ENCODE results near the gene GCG. TPM values are rescaled to one million over a fixed set of nuclear protein-coding genes. Genes with fewer than 3 reads are reported as not detected.

The GCG gene
- total RNA-seq, 1 experiment from 2014 or later = not detected

GRCh38 chr2:162153608-162154224 is 1.7 kb upstream of the GCG start:
- Histone ChIP-seq H3K9me3 (ENCODE audit: insufficient read depth, low read depth) (no peaks in the 10 kb centered on the region), H3K4me1 (replicated peaks; ENCODE audit: insufficient read depth) (no peaks in the 10 kb centered on the region), H2AFZ (no peak overlapping the region), H3K4me3 (no peak overlapping the region), H3K9me2 (ENCODE audit: insufficient read depth) (no peaks in the 10 kb centered on the region), H4K20me1 (ENCODE audit: insufficient read depth) (no peaks in the 10 kb centered on the region), H3F3A (ENCODE audit: insufficient read depth, low read depth) (no peaks in the 10 kb centered on the region), H3K36me3 (ENCODE audit: low read depth) (no peaks in the 10 kb centered on the region), H3K27me3 (ENCODE audit: insufficient read depth, low read depth) (no peaks in the 10 kb centered on the region), H3K27ac (no peak overlapping the region), H3K4me2 (no peak overlapping the region), H3K79me2 (ENCODE audit: low read depth) (no peaks in the 10 kb centered on the region)
- no TSS peak for BruUV-seq (replicated peaks)
- peak in 1 of 2 experiments; percentile 40 for DNase-seq
- TF ChIP-seq, protein P1, sequence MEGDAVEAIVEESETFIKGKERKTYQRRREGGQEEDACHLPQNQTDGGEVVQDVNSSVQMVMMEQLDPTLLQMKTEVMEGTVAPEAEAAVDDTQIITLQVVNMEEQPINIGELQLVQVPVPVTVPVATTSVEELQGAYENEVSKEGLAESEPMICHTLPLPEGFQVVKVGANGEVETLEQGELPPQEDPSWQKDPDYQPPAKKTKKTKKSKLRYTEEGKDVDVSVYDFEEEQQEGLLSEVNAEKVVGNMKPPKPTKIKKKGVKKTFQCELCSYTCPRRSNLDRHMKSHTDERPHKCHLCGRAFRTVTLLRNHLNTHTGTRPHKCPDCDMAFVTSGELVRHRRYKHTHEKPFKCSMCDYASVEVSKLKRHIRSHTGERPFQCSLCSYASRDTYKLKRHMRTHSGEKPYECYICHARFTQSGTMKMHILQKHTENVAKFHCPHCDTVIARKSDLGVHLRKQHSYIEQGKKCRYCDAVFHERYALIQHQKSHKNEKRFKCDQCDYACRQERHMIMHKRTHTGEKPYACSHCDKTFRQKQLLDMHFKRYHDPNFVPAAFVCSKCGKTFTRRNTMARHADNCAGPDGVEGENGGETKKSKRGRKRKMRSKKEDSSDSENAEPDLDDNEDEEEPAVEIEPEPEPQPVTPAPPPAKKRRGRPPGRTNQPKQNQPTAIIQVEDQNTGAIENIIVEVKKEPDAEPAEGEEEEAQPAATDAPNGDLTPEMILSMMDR (conservative IDR thresholded peaks at IDR 0.05) = peak; percentile 73
- TF ChIP-seq EZH2 (IDR thresholded peaks at IDR 0.05; ENCODE audit: low read depth) = no peak
- intact Hi-C loops (cut with micrococcal nuclease; ENCODE audit: unreplicated experiment) = loop anchor here (1.0 to 5.0 kb wide), 2 partner anchors 69 to 145 kb away; no protein-coding TSS in a partner anchor
- POLR2A ChIA-PET (ENCODE audit: unreplicated experiment) = no interaction called here
- CTCF ChIA-PET = interaction anchor here (1.6 to 1.7 kb wide), 2 partner anchors 67 to 144 kb away, joined by 4 to 8 read pairs; no protein-coding TSS in a partner anchor

DNA sequence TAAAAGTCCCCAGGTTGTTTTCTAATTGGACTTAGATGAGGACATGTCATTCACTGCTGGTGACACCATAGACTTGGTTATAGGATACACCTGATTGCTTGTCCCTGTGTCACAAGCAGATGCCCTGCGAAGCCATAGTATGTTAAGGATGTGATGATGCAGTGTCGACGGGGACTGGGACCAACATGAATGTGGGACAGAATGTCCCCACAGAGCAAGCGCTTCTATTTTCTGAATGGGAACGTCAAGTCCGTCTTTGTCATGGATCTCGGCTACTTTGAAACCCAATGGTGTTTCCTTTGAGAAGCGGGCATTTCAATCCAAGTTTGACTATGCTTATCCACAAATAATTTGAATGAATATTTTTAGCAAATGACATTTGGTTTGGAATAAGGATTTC is 2.1 kb downstream of the GCG start:
- H3K9me3 ChIP-seq (ENCODE audit: insufficient read depth, low read depth) = no peaks in the 10 kb centered on the region
- H3K4me1 ChIP-seq (replicated peaks; ENCODE audit: insufficient read depth) = no peaks in the 10 kb centered on the region
- intact Hi-C loops (cut with micrococcal nuclease; ENCODE audit: unreplicated experiment) = loop anchor here (5.0 kb wide), 1 partner anchor 72 kb away; no protein-coding TSS in a partner anchor
- no peak for DNase-seq
- no peak overlapping the region for H3K27ac ChIP-seq
- H3K9me2 ChIP-seq (ENCODE audit: insufficient read depth) = no peaks in the 10 kb centered on the region
- TF ChIP-seq, protein P1 (conservative IDR thresholded peaks at IDR 0.05) = no peak
- no peak for TF ChIP-seq EZH2 (IDR thresholded peaks at IDR 0.05; ENCODE audit: low read depth)
- H3K79me2 ChIP-seq (ENCODE audit: low read depth) = no peaks in the 10 kb centered on the region
- no peaks in the 10 kb centered on the region for H3F3A ChIP-seq (ENCODE audit: insufficient read depth, low read depth)
- CTCF ChIA-PET = no interaction called here
- H3K27me3 ChIP-seq (ENCODE audit: insufficient read depth, low read depth) = no peaks in the 10 kb centered on the region
- H2AFZ ChIP-seq = no peak overlapping the region
- POLR2A ChIA-PET (ENCODE audit: unreplicated experiment) = no interaction called here
- no peak overlapping the region for H3K4me3 ChIP-seq
- no TSS peak for BruUV-seq (replicated peaks)
- H4K20me1 ChIP-seq (ENCODE audit: insufficient read depth) = no peaks in the 10 kb centered on the region
- no peak overlapping the region for H3K4me2 ChIP-seq
- H3K36me3 ChIP-seq (ENCODE audit: low read depth) = no peaks in the 10 kb centered on the region

DNA sequence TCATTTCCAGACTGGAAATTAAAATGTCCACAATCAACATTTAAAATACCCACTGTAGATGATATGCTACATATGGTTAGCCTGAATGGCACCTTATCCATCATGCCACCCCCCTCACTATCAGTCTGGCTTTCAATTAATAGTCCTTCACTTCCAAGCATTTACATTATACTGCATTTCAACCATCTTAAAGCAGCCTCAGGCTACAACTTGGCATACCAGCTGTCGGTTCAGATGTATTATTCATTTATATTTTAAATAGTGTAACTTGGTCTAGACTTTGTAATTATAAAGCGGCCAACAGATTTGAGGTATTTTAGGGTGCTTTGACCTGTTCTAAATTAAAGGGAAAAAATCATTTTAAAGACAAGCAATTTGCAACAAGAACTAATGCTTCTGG is 2.6 kb downstream of the GCG start:
- Histone ChIP-seq H3K27me3 (ENCODE audit: insufficient read depth, low read depth) (no peaks in the 10 kb centered on the region), H3F3A (ENCODE audit: insufficient read depth, low read depth) (no peaks in the 10 kb centered on the region), H3K9me3 (ENCODE audit: insufficient read depth, low read depth) (no peaks in the 10 kb centered on the region), H2AFZ (no peak overlapping the region), H3K9me2 (ENCODE audit: insufficient read depth) (no peaks in the 10 kb centered on the region), H3K36me3 (ENCODE audit: low read depth) (no peaks in the 10 kb centered on the region), H3K4me2 (no peak overlapping the region), H3K79me2 (ENCODE audit: low read depth) (no peaks in the 10 kb centered on the region), H3K4me1 (replicated peaks; ENCODE audit: insufficient read depth) (no peaks in the 10 kb centered on the region), H3K27ac (no peak overlapping the region), H3K4me3 (no peak overlapping the region), H4K20me1 (ENCODE audit: insufficient read depth) (no peaks in the 10 kb centered on the region)
- DNase-seq = no peak
- intact Hi-C loops (cut with micrococcal nuclease; ENCODE audit: unreplicated experiment) = no loop called here
- TF ChIP-seq EZH2 (IDR thresholded peaks at IDR 0.05; ENCODE audit: low read depth) = no peak
- TF ChIP-seq, protein P1 (conservative IDR thresholded peaks at IDR 0.05) = no peak
- ChIA-PET CTCF (interaction anchor here (1.1 kb wide), 1 partner anchor 149 kb away, joined by 3 read pairs; no protein-coding TSS in a partner anchor), POLR2A (ENCODE audit: unreplicated experiment) (no interaction called here)
- BruUV-seq (replicated peaks) = no TSS peak
